GM21576 (cell line): ENCODE measurements around the gene SLC25A51.
"Not testable (repeated sequence)": the region's sequence is repeated elsewhere in the genome, so short reads cannot be mapped to it uniquely, and the experiment has no call there.

ENCODE experiments used
- ATAC-seq: cut with Tn5 transposase; IDR thresholded peaks from one replicate; pipeline ENCODE4 v1.9.1; 2021; ENCODE audit warnings: mild to moderate bottlenecking, moderate library complexity; ENCODE audit not compliant: unreplicated experiment

Gene SLC25A51

GRCh38 chr9:37920471-37921167, 16.7 kb upstream of the SLC25A51 start:
- ATAC-seq: peak; percentile 66

DNA sequence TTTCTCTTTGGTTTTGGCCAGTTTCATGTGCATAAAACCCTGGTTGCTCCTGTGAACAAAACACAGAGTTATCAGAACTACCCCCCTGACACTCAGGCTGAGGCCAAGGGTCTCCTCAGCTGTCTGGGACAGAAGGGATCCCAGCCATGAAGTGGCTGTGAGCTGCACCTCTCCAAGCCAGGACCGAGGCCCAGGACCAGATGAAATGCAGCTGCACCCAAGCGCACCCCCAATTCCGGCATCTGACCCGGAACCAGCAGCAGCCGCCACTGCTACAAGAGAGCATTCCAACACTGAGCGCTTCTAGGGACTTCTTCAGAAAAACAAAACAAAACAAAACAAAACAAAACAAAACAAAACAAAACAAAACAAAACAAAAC, 16.0 kb upstream of the SLC25A51 start:
- ATAC-seq: no peak

- no peak for ATAC-seq
Measured at GRCh38 chr9:37919246-37919955, 15.5 kb upstream of the SLC25A51 start.

DNA sequence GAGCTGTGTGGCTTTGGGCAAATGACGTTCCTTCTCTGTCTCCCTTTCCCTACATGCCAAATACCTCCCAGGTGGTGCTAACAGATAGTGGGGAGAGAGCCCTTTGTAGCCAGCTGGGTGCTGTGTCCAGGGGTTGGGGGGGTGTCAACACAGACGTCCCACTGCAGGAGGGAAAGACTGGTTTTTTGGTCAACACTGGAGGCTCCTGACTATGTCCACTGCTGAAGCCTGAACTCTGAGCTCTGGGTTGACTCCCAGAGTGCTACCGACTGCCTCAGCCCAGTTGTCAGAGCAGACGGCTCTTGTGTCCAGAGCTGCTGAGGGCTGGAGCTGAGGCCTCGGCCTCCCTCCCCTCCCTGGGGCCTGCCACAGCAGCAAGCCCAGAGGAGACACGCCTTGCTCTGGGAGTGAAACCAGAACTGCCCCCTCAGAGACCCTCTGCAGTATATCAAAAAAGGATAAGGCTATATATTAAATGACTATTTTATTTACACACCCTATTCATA, 14.8 kb upstream of the SLC25A51 start:
- ATAC-seq: no peak

DNA sequence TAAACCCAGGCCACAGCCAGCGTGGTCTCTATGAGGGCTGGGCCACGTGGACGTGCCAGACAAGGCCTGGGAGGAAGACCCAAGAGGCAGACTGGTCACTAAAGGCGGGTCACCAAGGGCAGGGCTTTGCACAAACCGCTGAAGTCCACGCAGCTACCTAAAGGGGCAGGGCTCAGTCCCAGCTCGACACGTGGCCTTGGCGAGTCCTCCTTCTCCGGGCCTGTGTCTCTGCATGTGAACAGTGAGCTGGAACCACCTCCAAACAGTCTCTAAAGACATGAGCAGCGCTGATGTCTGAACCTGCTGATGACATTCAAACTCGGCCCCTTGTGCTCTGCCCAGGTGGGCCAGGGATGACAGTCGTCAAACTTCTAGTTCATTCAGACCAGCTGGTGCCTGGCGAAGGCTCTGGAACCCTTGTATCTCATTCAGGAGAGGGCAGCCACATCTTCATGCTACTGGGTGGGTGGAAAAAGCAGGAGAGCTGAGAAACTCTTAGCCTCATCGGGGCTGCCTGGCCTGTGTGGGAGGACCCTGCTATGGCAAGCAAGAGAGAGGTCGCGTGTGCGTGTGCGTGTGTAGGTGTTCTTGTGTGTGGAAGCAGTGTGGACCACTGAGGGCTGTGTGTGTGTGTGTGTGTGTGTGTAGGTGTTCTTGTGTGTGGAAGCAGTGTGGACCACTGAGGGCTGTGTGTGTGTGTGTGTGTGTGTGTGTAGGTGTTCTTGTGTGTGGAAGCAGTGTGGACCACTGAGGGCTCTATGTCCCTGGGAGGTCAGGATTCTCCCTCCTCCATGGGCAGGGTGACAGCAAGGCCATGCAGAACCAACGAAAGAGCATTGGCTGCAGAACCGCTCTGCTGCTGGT, 14.1 kb upstream of the SLC25A51 start:
- no peak for ATAC-seq

GRCh38 chr9:37917313-37917731, 13.4 kb upstream of the SLC25A51 start:
- no peak for ATAC-seq

GRCh38 chr9:37916471-37917312, 12.8 kb upstream of the SLC25A51 start:
- ATAC-seq: no peak

DNA sequence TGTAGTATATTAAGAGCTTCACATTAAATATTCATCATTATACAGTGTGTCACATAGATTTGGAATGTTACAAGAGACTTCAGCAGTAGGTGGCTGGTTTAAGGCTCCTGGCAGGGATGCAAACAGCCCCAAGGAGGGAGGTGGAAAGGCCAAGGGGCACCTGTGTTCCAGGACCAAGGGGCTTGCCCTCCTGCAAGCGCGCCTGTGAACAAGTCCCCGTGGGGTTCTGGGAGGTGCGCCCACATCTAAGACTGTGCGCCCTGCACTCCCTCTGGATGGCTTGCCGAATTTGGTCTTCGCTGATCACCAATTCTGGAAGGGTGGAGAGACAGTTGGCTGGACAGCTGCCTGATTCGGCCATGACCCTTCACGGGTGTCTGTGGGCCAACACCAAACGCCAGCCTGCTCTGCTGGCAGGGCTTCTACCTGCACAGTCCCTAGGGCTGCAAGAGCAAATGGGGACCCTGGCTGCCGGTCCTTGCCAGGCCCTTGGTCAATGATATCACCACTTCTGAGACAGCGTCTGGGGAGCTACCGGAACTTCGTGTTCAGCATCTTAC, 12.1 kb upstream of the SLC25A51 start:
- no peak for ATAC-seq

- ATAC-seq: no peak
Measured at GRCh38 chr9:37914701-37915358, 10.9 kb upstream of the SLC25A51 start.

- no peak for ATAC-seq
Measured at GRCh38 chr9:37914154-37914551, 10.2 kb upstream of the SLC25A51 start.

GRCh38 chr9:37913480-37914153, 9.7 kb upstream of the SLC25A51 start:
- peak; percentile 78 for ATAC-seq

GRCh38 chr9:37911271-37911681, 7.3 kb upstream of the SLC25A51 start:
- ATAC-seq: no peak

- ATAC-seq: no peak
Measured at GRCh38 chr9:37910271-37910670, 6.3 kb upstream of the SLC25A51 start.

GRCh38 chr9:37909836-37910235, 5.9 kb upstream of the SLC25A51 start:
- not testable (repeated sequence) for ATAC-seq

DNA sequence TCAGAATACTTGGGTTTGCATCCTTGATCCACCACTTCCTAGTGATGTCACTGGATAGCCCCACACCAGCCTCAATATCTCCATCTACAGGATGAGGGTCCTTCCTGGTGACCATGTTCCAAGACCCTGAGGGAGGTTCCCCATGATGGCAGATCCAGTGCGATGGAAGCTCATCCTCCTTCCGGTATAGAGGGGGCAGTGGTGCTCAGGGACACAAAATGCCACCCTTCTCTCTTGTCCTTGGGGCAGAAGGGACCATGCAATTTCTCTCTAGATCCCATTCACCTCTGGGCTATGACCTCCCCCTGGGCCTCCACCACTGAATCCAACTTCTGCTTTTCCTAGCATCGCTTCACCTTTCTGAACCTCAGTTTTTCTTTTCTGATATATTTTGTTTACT, 5.4 kb upstream of the SLC25A51 start:
- no peak for ATAC-seq

DNA sequence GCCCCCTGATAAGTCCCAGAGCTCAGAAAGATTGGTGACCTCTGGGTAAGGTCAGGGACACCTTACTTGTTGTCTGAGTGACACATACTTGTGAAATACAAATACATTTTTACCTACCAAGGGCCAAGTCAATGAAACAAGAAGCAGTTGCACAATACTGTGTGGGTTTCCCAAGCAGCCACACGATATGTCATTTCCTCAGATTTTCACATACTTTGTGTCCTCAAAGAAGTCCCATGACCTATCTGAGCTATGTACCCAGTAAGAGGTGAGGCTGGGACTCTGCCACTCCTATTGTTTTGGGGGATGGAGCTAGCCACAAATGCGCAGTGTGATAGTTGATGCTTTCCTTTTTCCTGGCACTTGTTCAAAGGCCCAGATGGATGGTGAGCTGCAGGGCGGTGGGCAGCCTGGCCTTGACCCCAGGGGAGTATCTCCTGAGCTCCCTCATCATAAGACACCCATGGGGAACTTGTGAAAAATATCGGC, 4.8 kb upstream of the SLC25A51 start:
- ATAC-seq: no peak

DNA sequence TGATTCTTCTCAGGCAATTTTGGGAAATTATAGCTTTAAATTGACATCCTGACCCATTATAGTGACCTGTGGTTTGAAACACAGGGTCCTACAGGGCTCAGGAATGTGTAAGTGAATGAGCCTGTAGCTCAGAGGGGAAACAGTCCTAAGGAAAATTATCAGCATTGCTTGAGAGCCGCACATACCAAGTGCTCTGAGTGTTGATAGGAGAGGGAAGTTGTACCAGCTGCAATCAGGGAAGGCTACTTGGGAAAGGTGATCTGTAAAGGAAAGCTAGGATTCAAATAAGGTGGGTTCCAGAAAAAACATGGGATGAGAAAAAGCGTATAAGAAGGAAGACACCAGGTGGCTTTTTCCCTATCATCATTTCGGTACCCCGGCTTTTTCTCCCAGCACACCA, 4.4 kb upstream of the SLC25A51 start:
- no peak for ATAC-seq

DNA sequence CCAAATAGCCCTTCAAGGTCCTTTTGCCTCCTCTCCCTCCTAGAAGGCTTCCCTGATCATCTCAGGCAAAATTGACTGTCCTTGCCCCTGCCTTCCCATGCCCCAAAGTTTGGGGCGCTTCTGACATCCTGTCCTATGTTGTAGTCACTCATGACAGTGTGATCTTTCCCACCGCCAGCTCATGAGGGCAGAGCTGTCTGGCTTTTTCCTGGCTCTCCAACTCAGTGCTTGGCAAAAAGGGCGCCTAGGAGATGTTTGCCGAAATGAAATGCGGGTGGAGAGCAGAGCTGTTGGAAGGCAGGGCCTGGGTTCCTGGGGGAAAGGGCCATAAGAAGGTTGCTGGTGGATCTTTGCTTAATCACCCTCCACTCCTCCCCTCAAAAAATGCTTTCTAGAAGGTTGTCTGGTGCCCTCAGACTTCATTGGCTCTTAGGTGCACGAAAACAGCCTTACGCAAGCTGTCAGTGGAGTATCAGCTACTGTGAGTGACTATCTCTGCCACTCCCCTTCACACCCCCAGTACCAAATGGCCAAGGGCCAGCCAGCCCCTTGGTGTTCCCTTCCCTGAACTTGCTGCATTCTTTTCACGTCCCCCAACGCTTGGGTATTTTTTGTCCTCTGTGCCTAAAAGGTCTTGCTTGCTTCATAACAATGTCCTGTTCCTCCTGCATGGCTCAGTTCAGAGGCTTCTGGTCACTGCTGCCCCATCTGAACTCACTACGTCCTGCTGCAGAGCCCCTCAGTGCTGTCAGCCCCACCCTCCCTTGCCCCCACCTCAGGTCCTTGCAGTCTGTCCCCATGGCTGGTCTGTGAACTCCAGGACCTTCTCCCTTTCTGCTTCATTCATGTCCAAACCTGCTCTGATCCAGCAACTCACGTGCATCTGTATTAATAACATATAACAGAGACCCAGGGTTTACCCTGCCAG, 2.6 kb upstream of the SLC25A51 start:
- no peak for ATAC-seq
